UCSD-AML1 (cell line): ENCODE data around the gene CAMTA1.

Experiments used
- DNase-seq: peaks from one replicate; lab custom pipeline; 2025; ENCODE audit not compliant: unreplicated experiment; lab: John Stamatoyannopoulos, UW

Gene CAMTA1

DNA sequence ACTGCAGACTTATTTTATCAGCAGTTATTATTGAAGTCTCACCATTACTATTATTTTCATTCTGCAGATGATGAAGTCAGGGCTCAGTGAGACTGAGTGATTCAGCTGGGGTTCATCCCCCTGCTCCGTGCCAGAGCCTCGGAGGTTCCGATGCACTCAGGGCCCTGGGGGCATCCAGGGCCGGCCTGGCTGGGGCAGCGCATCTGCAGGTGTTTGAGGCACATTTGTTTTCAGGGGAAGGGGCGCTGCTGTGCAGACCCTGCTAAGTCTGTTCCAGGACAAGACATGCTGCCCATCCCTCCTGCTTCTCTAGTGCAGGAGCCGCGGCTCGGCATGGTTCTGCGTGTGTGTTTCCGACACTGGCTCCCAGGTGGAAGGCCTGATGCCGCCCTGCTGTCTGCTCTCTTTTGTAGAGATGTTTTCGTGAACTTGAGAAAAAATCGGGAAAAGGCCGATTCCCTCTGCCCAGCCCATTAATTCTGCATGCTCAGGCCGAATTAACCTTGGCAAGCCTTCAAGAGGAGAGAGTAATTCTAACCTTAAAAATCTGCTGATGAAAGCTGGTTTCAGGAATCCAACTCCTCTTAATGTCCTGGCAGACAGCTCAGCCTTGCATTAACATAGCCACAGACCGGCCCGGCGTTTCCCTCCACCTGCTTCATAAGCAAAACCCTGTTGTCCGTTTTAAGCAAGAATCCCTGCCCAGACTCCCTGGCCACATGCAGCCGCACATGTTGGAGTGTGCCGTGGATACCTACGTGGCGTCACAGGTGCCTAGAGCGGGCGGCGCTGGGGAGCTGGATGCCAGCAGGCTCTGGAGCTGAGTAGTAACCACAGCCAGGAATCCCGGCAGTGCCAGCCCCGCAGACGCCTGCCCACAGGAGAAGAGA lies 669.9 kb downstream of the CAMTA1 start:
- no peak for DNase-seq

- no peak for DNase-seq
These were observed 670.8 kb downstream of the CAMTA1 start for GRCh38 chr1:7455796-7456721.

DNA sequence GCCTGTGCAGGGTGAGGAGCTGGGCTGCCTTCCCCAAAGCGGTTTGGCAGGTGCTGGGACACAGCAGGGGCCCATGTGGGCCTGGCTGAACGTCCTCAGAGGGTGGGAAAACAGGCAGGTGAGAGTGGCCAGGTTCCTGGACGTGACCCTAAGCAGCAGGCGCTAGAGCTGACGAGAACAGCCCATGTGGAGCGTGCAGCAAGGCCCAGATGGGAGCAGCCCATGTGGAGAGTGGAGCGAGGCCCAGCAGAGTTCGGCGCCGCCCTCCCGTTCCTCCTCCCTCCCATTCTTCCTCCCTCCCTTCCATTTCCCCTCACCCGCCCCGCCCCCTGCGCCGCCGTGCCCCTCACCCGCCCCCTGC lies 671.4 kb downstream of the CAMTA1 start:
- DNase-seq, result no peak

DNA sequence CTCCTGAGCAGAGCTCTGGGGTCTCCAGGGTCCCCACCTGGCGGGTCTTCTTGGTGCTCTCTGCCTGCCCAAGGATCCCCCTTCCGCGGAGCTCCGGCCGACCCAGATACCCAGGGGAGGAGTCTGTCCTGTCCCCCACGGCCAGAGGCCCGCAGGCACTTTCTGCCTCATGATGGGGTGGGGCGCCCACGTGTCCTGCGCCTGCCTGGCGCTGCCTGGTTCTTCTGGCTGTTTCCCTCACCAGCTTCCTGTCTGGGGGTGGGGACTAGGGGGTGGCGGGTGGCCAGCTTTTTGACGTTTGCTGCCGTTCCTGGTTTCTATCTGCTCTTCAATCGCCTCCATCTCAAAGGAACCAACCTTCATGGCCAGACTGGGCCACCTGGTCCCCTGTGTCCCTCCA lies 672.6 kb downstream of the CAMTA1 start:
- DNase-seq, result no peak

- DNase-seq, result no peak
These were observed 673.7 kb downstream of the CAMTA1 start for GRCh38 chr1:7458946-7459345.

GRCh38 chr1:7459914-7460313 lies 674.7 kb downstream of the CAMTA1 start:
- no peak for DNase-seq

DNA sequence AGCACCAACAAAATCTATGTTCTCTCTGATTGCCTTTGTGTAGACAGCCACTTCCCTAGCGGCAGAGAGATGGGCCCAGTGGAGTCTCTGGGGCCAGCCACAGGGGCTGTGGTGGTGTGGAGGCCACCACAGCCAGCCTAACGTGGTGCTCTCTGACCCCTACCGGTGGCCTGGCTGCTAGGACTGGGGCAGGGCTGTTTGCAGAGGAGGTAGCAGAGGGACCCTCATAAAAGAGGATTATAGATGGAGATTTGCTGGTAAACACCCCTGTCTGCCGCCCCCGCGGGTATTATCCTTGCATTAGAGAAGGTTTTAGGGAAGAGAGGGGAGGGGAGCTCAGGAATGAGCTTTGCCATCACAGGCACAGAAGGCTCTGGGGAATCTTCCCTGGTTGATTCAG lies 675.6 kb downstream of the CAMTA1 start:
- no peak for DNase-seq

- no peak for DNase-seq
These were observed 677.4 kb downstream of the CAMTA1 start for GRCh38 chr1:7462617-7463016.

- DNase-seq, result no peak
These were observed 678.3 kb downstream of the CAMTA1 start for GRCh38 chr1:7463526-7463925.

DNA sequence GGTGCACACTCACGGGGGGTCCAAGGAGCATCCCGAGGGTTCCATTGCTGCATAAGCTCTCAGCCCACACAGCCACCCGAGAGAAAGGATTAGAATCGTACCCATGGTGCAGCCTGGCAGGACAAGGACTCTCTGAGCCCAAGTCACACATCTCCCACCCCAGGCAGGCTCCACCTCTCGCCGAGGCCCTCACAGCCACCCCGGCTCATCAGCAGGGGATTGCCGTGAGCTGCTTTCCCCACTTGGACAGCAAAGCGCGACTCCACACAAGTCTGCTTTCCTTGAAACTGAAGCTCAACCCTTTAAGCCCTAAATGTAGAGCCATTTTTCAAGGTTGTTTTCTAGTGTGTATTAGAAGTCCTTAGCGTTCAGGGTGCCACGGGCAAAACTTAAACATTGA lies 679.5 kb downstream of the CAMTA1 start:
- DNase-seq, result no peak

DNA sequence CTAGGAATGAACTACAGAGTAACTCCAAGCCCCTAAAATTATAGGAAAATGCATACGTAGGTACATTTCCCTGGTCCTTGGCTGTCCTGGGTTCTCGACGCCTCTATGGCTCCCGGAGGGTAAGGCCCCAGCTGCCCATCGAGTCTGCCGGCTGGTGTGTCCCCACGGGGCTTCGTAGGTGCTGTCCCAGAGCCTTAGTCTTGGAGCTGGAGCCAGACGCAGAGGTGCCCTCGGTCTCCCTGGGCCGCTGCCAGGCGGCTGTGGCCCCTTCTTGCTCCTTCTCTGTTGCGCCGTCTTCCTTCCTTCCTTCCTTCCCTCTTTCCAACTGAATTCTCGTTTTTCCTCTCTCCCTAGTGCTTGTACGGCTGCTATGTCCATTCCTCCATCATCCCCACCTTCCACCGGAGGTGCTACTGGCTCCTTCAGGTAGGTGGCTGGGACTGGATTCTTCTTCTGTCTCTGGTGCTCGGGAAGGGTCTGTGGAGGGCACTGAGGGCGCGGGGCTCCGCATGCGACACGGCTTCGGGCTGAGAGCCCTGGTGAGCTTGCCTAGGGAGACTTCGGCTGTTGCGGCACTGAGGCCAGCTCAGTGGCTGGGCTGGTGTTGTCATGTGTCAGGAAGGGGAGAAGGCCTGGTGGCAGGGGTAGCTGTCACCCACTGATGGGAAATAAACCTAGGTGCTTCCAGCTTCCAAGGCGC lies 682.4 kb downstream of the CAMTA1 start:
- DNase-seq, result no peak

- DNase-seq, result no peak
These were observed 683.0 kb downstream of the CAMTA1 start for GRCh38 chr1:7468248-7468647.

- DNase-seq, result no peak
These were observed 684.1 kb downstream of the CAMTA1 start for GRCh38 chr1:7469255-7469938.

DNA sequence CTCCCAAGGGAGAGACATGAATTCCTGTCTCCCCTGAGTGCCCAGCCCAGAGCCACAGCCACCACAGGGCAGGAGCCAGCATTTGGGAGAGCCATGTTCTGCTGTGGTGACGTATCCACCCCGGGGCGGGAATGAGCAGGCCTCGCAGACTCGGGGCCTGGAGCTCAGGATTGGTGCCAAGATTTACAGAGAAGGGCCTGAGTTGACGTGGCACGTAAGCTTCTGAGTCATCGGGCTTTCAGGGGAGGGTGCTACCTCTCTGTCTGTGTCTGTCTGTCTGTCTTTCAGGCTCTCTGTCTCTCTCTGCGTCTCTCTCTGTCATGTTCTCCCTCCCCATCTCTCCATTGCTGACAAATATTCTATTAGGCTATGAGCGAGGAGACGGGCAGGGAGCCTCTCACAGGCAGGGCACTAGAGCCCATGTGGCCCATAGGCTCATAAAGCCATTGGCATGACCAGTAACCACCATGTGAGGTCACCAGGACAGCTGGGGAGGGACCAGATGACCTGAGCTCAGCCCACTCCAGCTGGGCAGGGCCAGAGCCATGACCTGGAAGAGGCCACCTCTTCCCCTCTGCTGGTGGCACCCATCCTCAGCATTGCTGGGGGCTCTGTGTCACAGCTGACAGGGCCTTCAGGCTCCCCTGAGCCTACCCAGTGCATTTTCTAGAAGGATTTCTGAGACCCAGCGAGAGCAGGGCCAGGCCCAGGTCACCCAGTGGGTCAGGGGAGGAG lies 685.8 kb downstream of the CAMTA1 start:
- no peak for DNase-seq

GRCh38 chr1:7471836-7472235 lies 686.6 kb downstream of the CAMTA1 start:
- DNase-seq, result no peak

- DNase-seq, result no peak
These were observed 688.2 kb downstream of the CAMTA1 start for GRCh38 chr1:7473223-7474142.

- DNase-seq, result no peak
These were observed 688.9 kb downstream of the CAMTA1 start for GRCh38 chr1:7474143-7474490.

DNA sequence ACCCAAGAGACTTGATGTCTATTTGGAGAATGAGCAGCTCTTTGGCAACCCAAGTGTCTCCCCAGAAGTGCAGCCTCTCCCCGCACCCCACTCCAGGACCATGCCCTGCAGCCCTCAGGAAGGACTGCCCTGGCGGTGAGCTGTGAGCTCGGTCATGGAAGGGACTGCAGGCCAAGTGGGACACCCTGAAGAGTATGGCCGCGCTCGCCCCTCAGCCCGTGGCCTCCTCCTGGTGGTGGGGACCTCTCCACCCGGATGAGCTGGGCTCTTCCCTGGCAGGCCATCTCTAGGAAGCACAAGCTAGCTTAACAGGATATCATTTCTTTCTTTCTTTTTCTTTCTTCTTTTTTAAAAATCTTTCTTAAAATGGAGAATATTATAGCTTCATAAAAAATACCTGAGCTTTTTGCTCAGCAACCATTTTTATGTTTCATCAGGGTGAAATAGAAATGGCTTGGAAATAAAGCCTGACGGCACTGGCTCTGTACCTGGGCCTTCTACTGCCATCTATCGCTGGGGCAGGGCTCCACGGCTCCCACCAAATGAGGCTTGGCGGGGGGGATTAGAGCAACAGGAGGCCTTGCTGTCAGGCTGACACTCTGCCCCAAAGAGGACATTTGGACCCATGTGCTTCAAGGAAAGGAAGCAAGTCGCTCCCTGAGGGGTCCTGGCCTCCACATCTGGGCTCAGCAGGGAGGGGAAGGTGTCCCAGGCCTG lies 689.7 kb downstream of the CAMTA1 start:
- no peak for DNase-seq

DNA sequence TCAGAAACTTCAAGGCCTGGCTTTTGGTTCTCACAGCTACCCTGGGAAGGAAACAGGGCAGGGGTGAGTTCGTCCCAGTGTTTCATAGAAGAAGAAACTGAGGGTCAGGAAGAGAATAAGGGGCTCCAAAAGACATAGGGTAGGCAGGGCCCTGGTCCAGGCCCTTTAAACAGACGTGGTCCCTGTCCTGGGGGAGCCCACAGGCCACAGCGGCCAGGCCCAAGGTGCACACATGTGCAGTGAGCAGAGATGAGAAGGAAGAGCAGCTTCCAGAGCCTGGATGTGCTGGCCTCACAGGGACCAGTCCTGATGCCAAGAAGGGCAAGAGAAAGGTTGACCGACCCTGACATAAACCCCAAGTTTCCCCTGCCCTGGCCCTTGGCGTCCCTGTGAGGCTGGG lies 690.4 kb downstream of the CAMTA1 start:
- DNase-seq, result no peak
